SJCRH30 (cell line): ENCODE data around the gene NFIL3. TPM values are rescaled to one million over a fixed set of nuclear protein-coding genes. Genes with fewer than 3 reads are reported as not detected.

Experiments used
- DNase-seq, 2 experiments: peaks; one replicate each; pipeline ENCODE4 v3.0.0-alpha.2; 2015 to 2020
- H3K27ac ChIP-seq: fragments of 250-450 bp; sonication (Bioruptor Pico); 2 replicates; pipeline ENCODE4 v1.5.1; 2020; ENCODE audit warnings: mild to moderate bottlenecking, moderate library complexity
- H3K27me3 ChIP-seq: fragments of 250-450 bp; sonication (Bioruptor Pico); 2 replicates; pipeline ENCODE4 v1.5.1; 2020; ENCODE audit warnings: mild to moderate bottlenecking, moderate library complexity
- H3K36me3 ChIP-seq: fragments of 250-450 bp; sonication (Bioruptor Pico); 2 replicates; pipeline ENCODE4 v1.5.1; 2020; ENCODE audit warnings: mild to moderate bottlenecking, moderate library complexity
- H3K4me1 ChIP-seq: fragments of 250-450 bp; sonication (Bioruptor Pico); 2 replicates; pipeline ENCODE4 v1.5.1; 2020; ENCODE audit warnings: mild to moderate bottlenecking, moderate library complexity
- H3K4me3 ChIP-seq: fragments of 250-450 bp; sonication (Bioruptor Pico); 2 replicates; pipeline ENCODE4 v1.5.1; 2020; ENCODE audit warnings: mild to moderate bottlenecking, moderate library complexity
- H3K9me3 ChIP-seq: fragments of 250-450 bp; sonication (Bioruptor Pico); replicated peaks from 2 replicates; pipeline ENCODE4 v1.5.1; 2020; ENCODE audit warnings: mild to moderate bottlenecking, moderate library complexity
- total RNA-seq: library from RNA; depleted of rRNA; stranded (reverse); fragments of >200 nt; shearing (Covaris generic); gene quantifications from 2 replicates; pipeline ENCODE4 v1.2.3, GENCODE V29; 2014; rRNA removed

The NFIL3 gene
- total RNA-seq, 1 experiment from 2014 or later: 9.2 TPM

DNA sequence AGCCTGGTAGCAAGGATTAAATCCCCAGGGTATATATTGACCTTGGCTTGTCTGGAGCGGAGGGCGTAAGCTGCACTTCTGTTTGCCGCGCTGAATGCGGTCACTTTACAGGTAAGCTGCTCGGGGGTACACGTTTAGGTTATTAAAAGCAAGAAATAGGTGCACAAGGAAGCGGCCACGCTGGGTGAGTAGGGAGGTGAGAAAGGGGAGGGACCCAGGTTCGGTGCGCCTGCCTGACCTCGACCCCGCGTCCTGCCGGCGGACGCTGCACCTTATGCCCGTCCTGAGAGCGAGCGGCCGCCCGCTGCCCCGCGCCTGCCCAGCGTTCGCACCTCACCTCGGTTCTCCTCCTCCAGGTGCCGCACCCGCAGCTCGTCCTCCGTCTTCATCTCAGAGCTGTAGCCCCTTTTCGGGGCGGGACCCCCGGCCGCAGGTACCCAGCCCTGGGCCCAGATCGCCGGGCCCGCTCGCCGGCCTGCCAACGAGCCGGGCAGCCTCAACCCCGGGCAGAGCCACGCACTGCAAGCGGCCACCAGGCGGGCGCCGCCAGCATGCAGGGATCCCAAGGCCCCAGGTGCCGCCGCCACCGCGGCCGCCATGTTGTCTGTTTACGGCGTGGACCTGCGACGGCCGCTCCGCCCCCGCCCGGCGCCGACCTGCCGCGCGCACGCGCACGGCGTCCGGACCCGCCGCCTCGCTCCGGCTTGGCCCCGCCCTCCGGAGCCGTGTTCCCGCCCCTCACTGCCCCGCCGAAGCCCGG is 62.2 kb downstream of the NFIL3 start, which contains the start of gene AUH:
AUH (minus strand) TSS at position 628 of the 760 bp plus-strand sequence; CDS start at position 599, 29 bp downstream.
- no peaks in the 10 kb centered on the region for H3K4me1 ChIP-seq
- H3K36me3 ChIP-seq: no peaks in the 10 kb centered on the region
- no peaks in the 10 kb centered on the region for H3K9me3 ChIP-seq
- H3K4me3 ChIP-seq: peak within 1 kb of the TSS; percentile 95
- peak; percentile 81 to 89 for DNase-seq
- peak within 1 kb of the TSS; percentile 56 for H3K27ac ChIP-seq
- no peaks in the 10 kb centered on the region for H3K27me3 ChIP-seq

DNA sequence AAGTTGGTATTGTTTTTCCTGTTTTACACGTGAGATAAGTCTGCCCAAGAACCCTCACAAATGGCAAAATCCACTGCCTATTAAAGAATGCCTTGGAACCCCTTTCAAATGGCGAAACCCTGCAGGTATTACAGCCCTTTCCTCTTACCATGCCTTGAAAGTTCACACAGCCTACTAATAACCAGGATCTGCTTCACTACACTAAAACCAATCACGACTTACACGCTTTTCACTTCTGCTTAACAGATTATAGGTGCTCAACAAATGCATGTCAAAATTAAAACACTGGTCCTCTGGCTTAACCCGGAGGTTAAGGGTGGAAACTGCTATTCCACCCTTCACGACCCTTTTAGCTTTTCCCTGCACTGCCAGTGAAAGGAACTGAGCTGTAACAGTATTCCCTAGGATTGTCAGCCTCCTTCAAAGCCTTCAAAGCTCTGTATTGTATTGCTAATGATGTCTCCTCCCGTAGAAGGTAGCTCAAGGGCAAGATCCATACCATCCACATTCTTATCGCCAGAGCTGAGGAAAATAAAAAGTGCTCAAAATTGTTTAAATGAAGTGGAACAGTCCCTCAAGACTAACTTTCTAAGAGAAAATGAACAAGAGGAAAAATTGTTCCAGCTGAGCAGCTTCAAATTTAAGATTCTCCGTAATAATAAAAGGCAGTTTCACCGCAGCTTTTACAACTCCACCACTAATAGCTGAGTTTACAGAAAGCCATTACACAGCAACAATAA is 62.9 kb downstream of the NFIL3 start:
- Histone ChIP-seq H3K36me3 (no peaks in the 10 kb centered on the region), H3K27ac (peak overlapping the region; percentile 56; the same call in 1 of the 2 replicates), H3K4me3 (peak overlapping the region; percentile 95), H3K4me1 (no peaks in the 10 kb centered on the region), H3K9me3 (no peaks in the 10 kb centered on the region), H3K27me3 (no peaks in the 10 kb centered on the region)
- DNase-seq: peak in 1 of 2 experiments; percentile 17

GRCh38 chr9:91359734-91360470 is 63.7 kb downstream of the NFIL3 start:
- H3K36me3 ChIP-seq: no peaks in the 10 kb centered on the region
- H3K9me3 ChIP-seq: no peaks in the 10 kb centered on the region
- no peaks in the 10 kb centered on the region for H3K27me3 ChIP-seq
- H3K4me3 ChIP-seq: no peak overlapping the region
- DNase-seq: no peak
- no peak overlapping the region for H3K27ac ChIP-seq
- H3K4me1 ChIP-seq: no peaks in the 10 kb centered on the region

DNA sequence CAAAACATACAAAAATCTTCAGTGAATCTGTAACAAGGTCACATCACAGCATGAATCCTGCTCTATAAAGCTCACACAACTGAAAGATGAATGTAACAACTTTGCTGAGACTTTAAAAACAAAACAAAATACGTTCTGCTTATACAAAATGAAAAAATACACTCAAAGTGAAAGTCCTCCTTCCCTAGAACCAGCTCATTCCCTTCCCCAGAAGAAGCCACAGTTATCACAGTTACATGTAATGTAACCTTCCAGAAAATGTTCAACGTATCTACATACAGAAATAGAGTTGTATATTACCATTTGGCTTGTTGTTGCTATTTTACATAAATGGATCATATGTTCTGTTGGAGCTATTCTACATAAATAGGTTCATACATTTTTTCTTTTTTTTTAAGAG is 64.5 kb downstream of the NFIL3 start:
- no peaks in the 10 kb centered on the region for H3K4me1 ChIP-seq
- no peak overlapping the region for H3K4me3 ChIP-seq
- no peak overlapping the region for H3K27ac ChIP-seq
- no peaks in the 10 kb centered on the region for H3K9me3 ChIP-seq
- no peaks in the 10 kb centered on the region for H3K36me3 ChIP-seq
- H3K27me3 ChIP-seq: no peaks in the 10 kb centered on the region
- DNase-seq: no peak

Other genes with a start within 250 kb of the NFIL3 start
- 14.6 and 16.5 TPM in 2 replicates for gene AUH, start 61.9 kb downstream of the NFIL3 start, total RNA-seq